ENCODE results near the gene MRPS5.

MRPS5 gene
- long read RNA-seq, transcript MRPS5-201 (12 exons, 1,652 nt), result major isoform, 103 of 120 reads
- long read RNA-seq, partial matches to known transcripts, result 6 of 120 reads
- long read RNA-seq, other reads (novel, unspliced or antisense), result 8 of 120 reads

- H3K27me3 ChIP-seq (ENCODE audit: insufficient read depth, poor library complexity, severe bottlenecking), result no peaks in the 10 kb centered on the region
- peak within 1 kb of the TSS; percentile 97 for H3K27ac ChIP-seq (replicated peaks)
- DNase-seq (ENCODE audit: low read depth in 1 of 2, low spot score in 1 of 2), result peak; percentile 41 to 82
- peak; percentile 57; the same call in 1 of the 2 replicates for TF ChIP-seq POLR2AphosphoS5 (IDR thresholded peaks at IDR 0.05; ENCODE audit: low read depth)
- no peak for TF ChIP-seq REST (IDR thresholded peaks at IDR 0.05; ENCODE audit: insufficient replicate concordance, low read depth)
- H3K4me3 ChIP-seq (replicated peaks; ENCODE audit: insufficient read depth, low read length), result peak within 1 kb of the TSS; percentile 83
Measured at GRCh38 chr2:95121407-95122196, at the start of gene MRPS5. MRPS5 (minus strand) TSS chr2:95121808; CDS start chr2:95121791, 17 bp downstream.

- peak overlapping the region; percentile 61 for H3K4me3 ChIP-seq (replicated peaks; ENCODE audit: insufficient read depth, low read length)
- peak overlapping the region; percentile 95 for H3K27ac ChIP-seq (replicated peaks)
- no peaks in the 10 kb centered on the region for H3K27me3 ChIP-seq (ENCODE audit: insufficient read depth, poor library complexity, severe bottlenecking)
- no peak for TF ChIP-seq SPI1 (IDR thresholded peaks at IDR 0.05; ENCODE audit: borderline replicate concordance, low read depth)
- no peak for TF ChIP-seq REST (IDR thresholded peaks at IDR 0.05; ENCODE audit: insufficient replicate concordance, low read depth)
- TF ChIP-seq, protein P1, sequence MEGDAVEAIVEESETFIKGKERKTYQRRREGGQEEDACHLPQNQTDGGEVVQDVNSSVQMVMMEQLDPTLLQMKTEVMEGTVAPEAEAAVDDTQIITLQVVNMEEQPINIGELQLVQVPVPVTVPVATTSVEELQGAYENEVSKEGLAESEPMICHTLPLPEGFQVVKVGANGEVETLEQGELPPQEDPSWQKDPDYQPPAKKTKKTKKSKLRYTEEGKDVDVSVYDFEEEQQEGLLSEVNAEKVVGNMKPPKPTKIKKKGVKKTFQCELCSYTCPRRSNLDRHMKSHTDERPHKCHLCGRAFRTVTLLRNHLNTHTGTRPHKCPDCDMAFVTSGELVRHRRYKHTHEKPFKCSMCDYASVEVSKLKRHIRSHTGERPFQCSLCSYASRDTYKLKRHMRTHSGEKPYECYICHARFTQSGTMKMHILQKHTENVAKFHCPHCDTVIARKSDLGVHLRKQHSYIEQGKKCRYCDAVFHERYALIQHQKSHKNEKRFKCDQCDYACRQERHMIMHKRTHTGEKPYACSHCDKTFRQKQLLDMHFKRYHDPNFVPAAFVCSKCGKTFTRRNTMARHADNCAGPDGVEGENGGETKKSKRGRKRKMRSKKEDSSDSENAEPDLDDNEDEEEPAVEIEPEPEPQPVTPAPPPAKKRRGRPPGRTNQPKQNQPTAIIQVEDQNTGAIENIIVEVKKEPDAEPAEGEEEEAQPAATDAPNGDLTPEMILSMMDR (IDR thresholded peaks at IDR 0.05; ENCODE audit: insufficient read depth, low read length), result no peak
- TF ChIP-seq POLR2AphosphoS5 (IDR thresholded peaks at IDR 0.05; ENCODE audit: low read depth), result no peak
- no peak for TF ChIP-seq GABPA (IDR thresholded peaks at IDR 0.05; ENCODE audit: low read depth)
- no peak for DNase-seq (ENCODE audit: low read depth in 1 of 2, low spot score in 1 of 2)
Measured at GRCh38 chr2:95166065-95166763, 44.6 kb upstream of the MRPS5 start.

GRCh38 chr2:95165371-95166064 is 43.9 kb upstream of the MRPS5 start, which contains the start of gene ZNF2:
ZNF2 (plus strand) TSS chr2:95165809; CDS start chr2:95176227, 10,418 bp downstream.
- Histone ChIP-seq H3K27me3 (ENCODE audit: insufficient read depth, poor library complexity, severe bottlenecking) (no peaks in the 10 kb centered on the region), H3K27ac (replicated peaks) (peak within 1 kb of the TSS; percentile 95), H3K4me3 (replicated peaks; ENCODE audit: insufficient read depth, low read length) (peak within 1 kb of the TSS; percentile 61)
- DNase-seq (ENCODE audit: low read depth in 1 of 2, low spot score in 1 of 2), result peak; percentile 93 to 98
- TF ChIP-seq, protein P1 (IDR thresholded peaks at IDR 0.05; ENCODE audit: insufficient read depth, low read length), result no peak
- TF ChIP-seq GABPA (IDR thresholded peaks at IDR 0.05; ENCODE audit: low read depth) (peak; percentile 82), POLR2AphosphoS5 (IDR thresholded peaks at IDR 0.05; ENCODE audit: low read depth) (peak; percentile 92), REST (IDR thresholded peaks at IDR 0.05; ENCODE audit: insufficient replicate concordance, low read depth) (peak; percentile 73), SPI1 (IDR thresholded peaks at IDR 0.05; ENCODE audit: borderline replicate concordance, low read depth) (no peak)

All from HL-60 (cell line).